HepG2 (cell line): ENCODE measurements around the gene ACSF3. TPM values are rescaled to one million over a fixed set of nuclear protein-coding genes. Genes with fewer than 3 reads are reported as not detected.
A peak's percentile ranks its signal among the peaks of the same experiment; 100 is the strongest.

Experiments
- ATAC-seq: fragments of 200-7000 bp; cut with Tn5 transposase; 3 replicates; pipeline ENCODE4 v1.9.1; 2020; ENCODE audit warnings: mild to moderate bottlenecking, moderate library complexity
- BruUV-seq: library from RNA; stranded (reverse); fragments of 400-500 nt; replicated peaks from 2 replicates; lab custom pipeline; 2021; lab: Mats Ljungman, UMichigan
- CTCF ChIA-PET: fragments of 300-600 bp; formaldehyde crosslinking; extraction: SDS; loops from one replicate; lab custom pipeline; 2021; ENCODE audit warnings: low total read pairs, inconsistent platforms, low intra/inter-chr PET ratio; lab: Yijun Ruan, JAX
- POLR2A ChIA-PET: fragments of 350-600 bp; sonication (Branson Sonifier 250); formaldehyde crosslinking; loops from one replicate; lab custom pipeline; 2020; ENCODE audit warnings: antibody characterized with exemption, inconsistent platforms; lab: Yijun Ruan, JAX
- DNase-seq: peaks from one replicate; pipeline ENCODE4 v3.0.0-alpha.2; 2015; ENCODE audit warnings: low spot score
- FAIRE-seq: peaks from 3 replicates; lab custom pipeline; 2011; peaks lifted over from hg19 to GRCh38; lab: Jason Lieb, UNC
- H2AFZ ChIP-seq: one replicate; pipeline ENCODE4 v1.6.1; 2011; ENCODE audit warnings: low read length, inconsistent platforms
- H3K27ac ChIP-seq: fragments of 300-600 bp; 3 replicates; pipeline ENCODE4 v1.8.0; 2011; ENCODE audit warnings: mixed run types, mild to moderate bottlenecking, mixed read lengths, low read length, inconsistent platforms; ENCODE audit not compliant: insufficient read depth; ENCODE audit errors: extremely low read length
- H3K27me3 ChIP-seq, 2 experiments: fragments of 200-600 bp in 1 of 2; 2 replicates in 1 of 2; 3 replicates in 1 of 2; pipeline versions ENCODE4 v1.6.0 to v1.8.0; 2011; ENCODE audit warnings: low read length in 2 of 2, mild to moderate bottlenecking in 2 of 2, moderate library complexity in 2 of 2, inconsistent platforms in 1 of 2; ENCODE audit not compliant: insufficient read depth in 2 of 2, control insufficient read depth in 1 of 2
- H3K36me3 ChIP-seq, 2 experiments: fragments of 200-600 bp in 1 of 2; replicated peaks in 1 of 2; 2 replicates in 1 of 2; 3 replicates in 1 of 2; pipeline versions ENCODE4 v1.5.1 to v1.8.0; 2011; ENCODE audit warnings: low read length in 2 of 2, inconsistent platforms in 1 of 2; ENCODE audit not compliant: insufficient read depth in 2 of 2, control insufficient read depth in 1 of 2
- H3K4me1 ChIP-seq: 2 replicates; pipeline ENCODE4 v1.5.1; 2012; ENCODE audit warnings: low read length, inconsistent platforms; ENCODE audit not compliant: insufficient read depth
- H3K4me2 ChIP-seq: 2 replicates; pipeline ENCODE4 v1.6.0; 2011; ENCODE audit warnings: low read depth, low read length, inconsistent platforms
- H3K4me3 ChIP-seq, 3 experiments: fragments of 200-600 bp in 1 of 3; sonication (generic), shearing (Covaris generic) in 1 of 3; replicated peaks in 1 of 3; 2 replicates each; pipeline ENCODE4 v1.5.1; 2011 to 2016; ENCODE audit warnings: low read length in 3 of 3, inconsistent platforms in 2 of 3, low read depth in 2 of 3, mild to moderate bottlenecking in 2 of 3, control low read depth in 1 of 3, mixed read lengths in 1 of 3; ENCODE audit not compliant: insufficient read depth in 1 of 3
- H3K79me2 ChIP-seq: one replicate; pipeline ENCODE4 v1.6.1; 2011; ENCODE audit warnings: low read length, inconsistent platforms; ENCODE audit not compliant: insufficient read depth
- H3K9ac ChIP-seq: 2 replicates; pipeline ENCODE4 v1.6.0; 2011; ENCODE audit warnings: mild to moderate bottlenecking, low read depth, low read length, inconsistent platforms; ENCODE audit not compliant: insufficient read depth
- H3K9me3 ChIP-seq: 2 replicates; pipeline ENCODE4 v1.5.1; 2012; ENCODE audit warnings: mild to moderate bottlenecking, low read length
- H4K20me1 ChIP-seq: 2 replicates; pipeline ENCODE4 v1.6.0; 2011; ENCODE audit warnings: inconsistent platforms, mild to moderate bottlenecking, low read length, moderate library complexity; ENCODE audit not compliant: insufficient read depth
- WGBS: methylation state at CpG from one replicate; pipeline ENCODE4 v1.1.6; 2017; ENCODE audit warnings: low lambda C conversion rate; 5-methylcytosine and 5-hydroxymethylcytosine counted together
- in situ Hi-C: cut with HindIII; loops from 2 replicates; pipeline ENCODE4 v1.10.0; 2017; ENCODE audit warnings: low pct_unique_long_range_greater_than_20kb; ENCODE audit not compliant: extremely low pct_ligation_motif_present
- intact Hi-C: fragments of 100-400 bp; cut with micrococcal nuclease; formaldehyde crosslinking; loops from one replicate; pipeline ENCODE4 v1.10.0; 2022; ENCODE audit not compliant: unreplicated experiment
- polyA plus RNA-seq, 8 experiments: library from polyadenylated mRNA; depleted of rRNA in 3 of 8; stranded (reverse) in 7 of 8; unstranded in 1 of 8; fragments of >200 nt; fragmentation: Illumina TruSeq in 4 of 8; extraction: Trizol in 4 of 8; gene quantifications; 2 replicates each; pipeline versions ENCODE4 v1.2.1 to v1.2.3, GENCODE V29; 2011 to 2016; ENCODE audit warnings: low read depth in 4 of 8, missing spikeins in 1 of 8, mixed read lengths in 1 of 8; ENCODE audit not compliant: insufficient read depth in 1 of 8
- total RNA-seq, 5 experiments: library from RNA; depleted of rRNA; stranded (reverse); fragments of >200 nt; fragmentation: Illumina TruSeq; extraction: Trizol; gene quantifications; 2 replicates each; pipeline ENCODE4 v1.2.3, GENCODE V29; 2016; ENCODE audit warnings: low read depth in 1 of 5
- TF ChIP-seq, protein P1 (sequence below): sonication (generic); formaldehyde crosslinking; IDR thresholded peaks from 2 replicates; pipeline ENCODE4 v1.4.0; 2020; ENCODE audit warnings: missing genetic modification reagents, borderline replicate concordance
- TF ChIP-seq, protein P2 (sequence below): sonication (generic); formaldehyde crosslinking; IDR thresholded peaks from 2 replicates; pipeline ENCODE4 v1.5.1; 2020; ENCODE audit warnings: mild to moderate bottlenecking, missing genetic modification reagents, moderate library complexity
- TF ChIP-seq, protein P3 (sequence below): sonication (generic); formaldehyde crosslinking; IDR thresholded peaks from 2 replicates; pipeline ENCODE4 v1.9.0; 2021; ENCODE audit warnings: missing genetic modification reagents, borderline replicate concordance

Gene ACSF3
- total and polyA plus RNA-seq, 2 of the 13 experiments (the other 11 are each of a cell fraction or from before 2014, with no cell fraction given): 14.9 to 30.6 TPM

DNA sequence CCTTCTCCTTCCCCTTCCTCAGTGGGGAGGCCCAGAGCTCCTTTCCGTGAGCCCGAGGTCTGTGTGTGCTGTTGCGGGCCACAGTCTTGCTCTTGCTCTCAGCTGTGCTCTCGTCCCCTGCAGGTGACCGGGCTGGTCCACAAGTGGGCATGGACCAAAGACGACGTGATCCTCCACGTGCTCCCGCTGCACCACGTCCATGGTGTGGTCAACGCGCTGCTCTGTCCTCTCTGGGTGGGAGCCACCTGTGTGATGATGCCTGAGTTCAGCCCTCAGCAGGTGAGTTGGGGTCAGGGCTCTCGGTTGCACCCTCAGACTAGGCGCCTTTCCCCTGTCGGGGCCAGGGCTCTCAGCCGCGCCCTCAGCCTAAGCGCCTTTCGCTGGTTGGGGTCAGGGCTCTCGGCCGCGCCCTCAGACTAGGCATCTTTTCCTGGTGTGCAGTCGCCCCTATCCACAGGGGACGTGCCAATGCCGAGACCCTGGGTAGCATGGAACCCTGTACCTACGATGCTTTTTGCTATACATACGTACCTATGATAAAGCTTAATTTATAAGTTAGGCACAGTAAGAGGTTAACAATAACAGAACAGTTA is 8.9 kb downstream of the ACSF3 start:
- DNase-seq: no peak
- H3K4me3 ChIP-seq: no peak overlapping the region
- no peak overlapping the region for H2AFZ ChIP-seq
- BruUV-seq: no TSS peak
- H4K20me1 ChIP-seq: peaks cover 12% of the 10 kb centered on the region; the same call in 1 of the 2 replicates
- intact Hi-C loops: no loop called here
- H3K4me2 ChIP-seq: no peak overlapping the region
- CTCF ChIA-PET: no interaction called here
- H3K79me2 ChIP-seq: peaks cover 7% of the 10 kb centered on the region
- no peak overlapping the region for H3K27ac ChIP-seq
- FAIRE-seq: no peak
- H3K9ac ChIP-seq: no peak overlapping the region
- no peaks in the 10 kb centered on the region for H3K9me3 ChIP-seq
- no peaks in the 10 kb centered on the region for H3K27me3 ChIP-seq
- TF ChIP-seq, protein P1, sequence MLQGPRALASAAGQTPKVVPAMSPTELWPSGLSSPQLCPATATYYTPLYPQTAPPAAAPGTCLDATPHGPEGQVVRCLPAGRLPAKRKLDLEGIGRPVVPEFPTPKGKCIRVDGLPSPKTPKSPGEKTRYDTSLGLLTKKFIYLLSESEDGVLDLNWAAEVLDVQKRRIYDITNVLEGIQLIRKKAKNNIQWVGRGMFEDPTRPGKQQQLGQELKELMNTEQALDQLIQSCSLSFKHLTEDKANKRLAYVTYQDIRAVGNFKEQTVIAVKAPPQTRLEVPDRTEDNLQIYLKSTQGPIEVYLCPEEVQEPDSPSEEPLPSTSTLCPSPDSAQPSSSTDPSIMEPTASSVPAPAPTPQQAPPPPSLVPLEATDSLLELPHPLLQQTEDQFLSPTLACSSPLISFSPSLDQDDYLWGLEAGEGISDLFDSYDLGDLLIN: no peak
- TF ChIP-seq, protein P2, sequence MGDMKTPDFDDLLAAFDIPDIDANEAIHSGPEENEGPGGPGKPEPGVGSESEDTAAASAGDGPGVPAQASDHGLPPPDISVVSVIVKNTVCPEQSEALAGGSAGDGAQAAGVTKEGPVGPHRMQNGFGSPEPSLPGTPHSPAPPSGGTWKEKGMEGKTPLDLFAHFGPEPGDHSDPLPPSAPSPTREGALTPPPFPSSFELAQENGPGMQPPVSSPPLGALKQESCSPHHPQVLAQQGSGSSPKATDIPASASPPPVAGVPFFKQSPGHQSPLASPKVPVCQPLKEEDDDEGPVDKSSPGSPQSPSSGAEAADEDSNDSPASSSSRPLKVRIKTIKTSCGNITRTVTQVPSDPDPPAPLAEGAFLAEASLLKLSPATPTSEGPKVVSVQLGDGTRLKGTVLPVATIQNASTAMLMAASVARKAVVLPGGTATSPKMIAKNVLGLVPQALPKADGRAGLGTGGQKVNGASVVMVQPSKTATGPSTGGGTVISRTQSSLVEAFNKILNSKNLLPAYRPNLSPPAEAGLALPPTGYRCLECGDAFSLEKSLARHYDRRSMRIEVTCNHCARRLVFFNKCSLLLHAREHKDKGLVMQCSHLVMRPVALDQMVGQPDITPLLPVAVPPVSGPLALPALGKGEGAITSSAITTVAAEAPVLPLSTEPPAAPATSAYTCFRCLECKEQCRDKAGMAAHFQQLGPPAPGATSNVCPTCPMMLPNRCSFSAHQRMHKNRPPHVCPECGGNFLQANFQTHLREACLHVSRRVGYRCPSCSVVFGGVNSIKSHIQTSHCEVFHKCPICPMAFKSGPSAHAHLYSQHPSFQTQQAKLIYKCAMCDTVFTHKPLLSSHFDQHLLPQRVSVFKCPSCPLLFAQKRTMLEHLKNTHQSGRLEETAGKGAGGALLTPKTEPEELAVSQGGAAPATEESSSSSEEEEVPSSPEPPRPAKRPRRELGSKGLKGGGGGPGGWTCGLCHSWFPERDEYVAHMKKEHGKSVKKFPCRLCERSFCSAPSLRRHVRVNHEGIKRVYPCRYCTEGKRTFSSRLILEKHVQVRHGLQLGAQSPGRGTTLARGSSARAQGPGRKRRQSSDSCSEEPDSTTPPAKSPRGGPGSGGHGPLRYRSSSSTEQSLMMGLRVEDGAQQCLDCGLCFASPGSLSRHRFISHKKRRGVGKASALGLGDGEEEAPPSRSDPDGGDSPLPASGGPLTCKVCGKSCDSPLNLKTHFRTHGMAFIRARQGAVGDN: peak; percentile 4; the same call in 1 of the 2 replicates
- TF ChIP-seq, protein P3, sequence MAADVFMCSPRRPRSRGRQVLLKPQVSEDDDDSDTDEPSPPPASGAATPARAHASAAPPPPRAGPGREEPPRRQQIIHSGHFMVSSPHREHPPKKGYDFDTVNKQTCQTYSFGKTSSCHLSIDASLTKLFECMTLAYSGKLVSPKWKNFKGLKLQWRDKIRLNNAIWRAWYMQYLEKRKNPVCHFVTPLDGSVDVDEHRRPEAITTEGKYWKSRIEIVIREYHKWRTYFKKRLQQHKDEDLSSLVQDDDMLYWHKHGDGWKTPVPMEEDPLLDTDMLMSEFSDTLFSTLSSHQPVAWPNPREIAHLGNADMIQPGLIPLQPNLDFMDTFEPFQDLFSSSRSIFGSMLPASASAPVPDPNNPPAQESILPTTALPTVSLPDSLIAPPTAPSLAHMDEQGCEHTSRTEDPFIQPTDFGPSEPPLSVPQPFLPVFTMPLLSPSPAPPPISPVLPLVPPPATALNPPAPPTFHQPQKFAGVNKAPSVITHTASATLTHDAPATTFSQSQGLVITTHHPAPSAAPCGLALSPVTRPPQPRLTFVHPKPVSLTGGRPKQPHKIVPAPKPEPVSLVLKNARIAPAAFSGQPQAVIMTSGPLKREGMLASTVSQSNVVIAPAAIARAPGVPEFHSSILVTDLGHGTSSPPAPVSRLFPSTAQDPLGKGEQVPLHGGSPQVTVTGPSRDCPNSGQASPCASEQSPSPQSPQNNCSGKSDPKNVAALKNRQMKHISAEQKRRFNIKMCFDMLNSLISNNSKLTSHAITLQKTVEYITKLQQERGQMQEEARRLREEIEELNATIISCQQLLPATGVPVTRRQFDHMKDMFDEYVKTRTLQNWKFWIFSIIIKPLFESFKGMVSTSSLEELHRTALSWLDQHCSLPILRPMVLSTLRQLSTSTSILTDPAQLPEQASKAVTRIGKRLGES (CRISPR knock-in tag): no peak
- TF ChIP-seq, all 625 proteins: peak for 1
- WGBS: 98% methylated on average over 23 of the region's 27 CpGs
- Histone ChIP-seq H3K4me1 (peaks cover 34% of the 10 kb centered on the region), H3K36me3 (peaks cover 45 to 70% of the 10 kb centered on the region in 2 experiments)
- in situ Hi-C loops: no loop called here
- POLR2A ChIA-PET: interaction anchor here (1.4 kb wide), 1 partner anchor 9 kb away, joined by 3 read pairs; the partner anchor contains the start of gene ACSF3
- ATAC-seq: no peak
